HG03342 (cell line): Measurements from ENCODE around the gene CHCHD3.
"Not testable (repeated sequence)": the region's sequence is repeated elsewhere in the genome, so short reads cannot be mapped to it uniquely, and the experiment has no call there.

ENCODE experiments used
- ATAC-seq: cut with Tn5 transposase; IDR thresholded peaks from one replicate; pipeline ENCODE4 v1.9.1; 2021; ENCODE audit warnings: mild to moderate bottlenecking, moderate library complexity; ENCODE audit not compliant: unreplicated experiment

Gene CHCHD3

DNA sequence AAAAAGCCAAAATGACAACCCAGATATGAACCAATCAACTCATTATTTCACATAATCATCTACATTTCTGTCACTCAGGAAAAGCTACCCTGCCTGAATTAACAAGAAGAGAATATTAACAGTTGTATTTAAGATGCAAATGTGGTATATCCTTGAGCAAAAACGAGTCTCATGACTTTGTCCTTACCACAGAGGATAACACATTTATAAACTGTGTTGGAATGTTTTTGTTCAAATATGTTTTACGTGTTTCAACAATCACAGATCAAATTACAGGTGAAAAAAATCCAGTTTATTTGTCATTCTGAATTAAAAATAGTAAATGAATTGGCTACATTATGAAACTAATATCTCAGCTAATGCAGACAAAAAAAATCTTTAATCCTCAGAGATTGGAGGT, 34.6 kb downstream of the CHCHD3 start:
- no peak for ATAC-seq

DNA sequence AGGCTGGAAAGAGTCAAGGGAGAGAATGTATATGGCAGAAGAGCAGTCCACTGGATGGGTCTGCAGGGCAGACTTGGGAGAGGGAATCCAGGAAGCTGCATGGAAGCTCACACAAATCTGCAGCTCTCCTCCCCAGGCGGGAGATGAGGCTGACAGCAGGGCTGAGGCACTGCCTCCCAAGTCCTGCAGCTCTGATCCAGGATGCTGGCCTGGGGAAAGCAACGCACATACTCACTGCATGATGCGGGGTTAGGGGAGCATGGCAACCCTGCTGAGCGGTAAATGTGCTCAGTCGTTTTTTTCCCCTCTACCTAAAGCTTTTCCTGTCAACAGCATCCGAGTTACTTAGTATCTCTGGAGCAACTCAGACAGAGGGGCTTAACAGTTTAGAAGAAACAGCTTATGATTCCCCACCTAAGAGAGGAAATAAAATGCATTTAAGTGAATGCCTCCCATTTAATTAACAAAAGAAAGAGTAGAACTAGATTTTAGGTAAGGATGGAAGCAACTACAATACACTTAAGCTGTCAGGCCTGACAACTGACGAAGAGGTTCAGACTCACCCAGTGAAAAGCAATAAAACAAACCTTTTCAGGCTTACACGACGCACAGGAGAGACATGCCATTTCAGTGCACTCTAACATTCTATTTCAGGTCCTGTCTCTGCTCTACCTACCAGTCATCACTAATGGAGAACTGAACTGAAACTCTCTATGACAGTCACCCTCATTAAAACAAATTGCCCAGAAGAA, 37.0 kb downstream of the CHCHD3 start:
- no peak for ATAC-seq

DNA sequence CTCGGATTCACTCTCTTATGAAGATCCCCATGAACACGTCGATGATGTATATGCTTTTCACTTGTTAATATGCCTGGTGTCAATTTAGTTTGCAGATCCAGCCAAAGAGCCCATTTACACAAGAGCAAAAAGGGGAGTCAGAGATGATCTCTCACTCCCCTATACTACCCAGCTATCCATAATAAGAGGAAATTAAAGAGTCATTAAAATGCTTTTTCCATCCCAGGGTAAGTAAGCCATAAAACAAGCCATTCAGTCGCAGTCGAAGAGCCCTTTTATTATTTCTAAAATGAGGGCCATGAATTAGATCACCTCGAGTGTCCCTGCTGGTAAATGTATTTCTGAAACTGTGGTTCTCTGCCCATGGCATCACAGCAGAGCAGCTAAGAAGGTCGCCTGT, 41.2 kb downstream of the CHCHD3 start:
- no peak for ATAC-seq

DNA sequence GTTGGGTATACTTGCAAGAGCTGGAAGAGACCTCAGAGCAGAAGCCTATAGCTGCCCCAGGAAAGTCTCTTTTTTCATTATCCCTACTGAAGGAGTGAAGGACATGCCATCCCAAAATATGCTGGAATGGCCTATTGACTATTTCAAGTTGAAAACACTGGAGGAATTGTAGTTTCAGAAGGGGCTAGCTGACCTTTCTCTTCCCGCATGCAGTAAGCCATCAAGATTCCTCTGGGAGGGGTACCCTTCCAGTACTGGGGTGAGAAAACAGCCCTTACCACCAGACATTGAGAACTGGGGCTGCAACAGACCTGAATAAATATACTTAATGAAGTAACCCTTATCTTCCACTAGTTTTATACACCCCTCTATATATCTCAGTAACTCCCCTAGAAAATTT, 41.7 kb downstream of the CHCHD3 start:
- no peak for ATAC-seq

DNA sequence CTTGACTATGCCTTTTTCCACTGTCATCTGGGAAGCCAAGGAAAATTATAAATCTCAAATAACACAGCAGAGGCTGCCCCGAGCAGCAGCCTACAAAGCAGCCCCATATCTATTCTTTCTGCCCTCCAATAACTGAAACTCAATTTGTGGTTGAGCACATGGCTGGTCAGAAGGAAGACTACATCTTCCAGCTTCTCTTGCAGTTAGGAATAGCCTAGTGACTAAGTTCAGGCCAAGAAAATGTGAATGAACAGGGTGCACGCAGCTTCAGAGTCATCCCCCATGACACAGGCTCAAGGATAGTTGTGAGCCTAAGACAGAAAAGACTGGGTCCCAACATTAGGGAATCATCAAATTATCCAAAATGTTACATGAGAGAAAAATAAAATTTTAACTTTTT, 42.3 kb downstream of the CHCHD3 start:
- no peak for ATAC-seq

DNA sequence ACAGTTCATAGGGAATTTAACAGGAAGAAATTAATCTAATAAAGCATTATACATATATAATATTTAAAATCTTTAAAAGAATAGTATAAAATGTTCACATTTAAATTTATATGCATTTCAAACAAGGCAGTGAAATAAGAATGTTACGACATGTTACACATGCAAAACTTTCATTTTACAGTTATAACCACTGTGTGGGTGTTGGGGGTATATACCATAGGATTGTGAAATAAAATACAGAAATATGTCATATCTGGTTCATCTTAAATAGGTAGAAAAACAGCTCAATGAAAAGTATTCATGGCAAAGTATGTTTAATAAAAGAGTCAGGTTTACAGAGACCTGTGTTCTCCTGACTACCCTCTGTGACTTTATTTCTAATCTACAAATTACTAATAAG, 45.6 kb downstream of the CHCHD3 start:
- ATAC-seq: no peak

DNA sequence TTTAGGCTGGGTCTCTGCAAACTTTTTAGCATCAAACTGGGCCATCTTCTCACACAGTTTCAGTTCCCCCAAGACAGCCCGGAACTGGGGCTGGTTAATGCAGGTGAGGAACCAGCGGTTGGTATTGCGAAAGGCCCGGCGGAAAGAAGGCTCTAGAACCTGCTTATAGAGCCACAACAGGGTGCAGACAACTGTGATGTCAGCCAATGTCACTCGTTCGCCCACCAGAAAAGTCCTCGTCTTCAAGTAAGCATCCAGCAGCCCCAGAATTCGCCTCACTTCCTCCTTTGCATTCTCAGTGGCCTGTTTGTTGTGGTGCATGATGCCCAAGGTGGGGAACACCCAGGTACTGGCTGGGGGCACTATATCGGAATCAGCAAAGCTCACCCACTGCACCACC, 46.6 kb downstream of the CHCHD3 start:
- not testable (repeated sequence) for ATAC-seq

DNA sequence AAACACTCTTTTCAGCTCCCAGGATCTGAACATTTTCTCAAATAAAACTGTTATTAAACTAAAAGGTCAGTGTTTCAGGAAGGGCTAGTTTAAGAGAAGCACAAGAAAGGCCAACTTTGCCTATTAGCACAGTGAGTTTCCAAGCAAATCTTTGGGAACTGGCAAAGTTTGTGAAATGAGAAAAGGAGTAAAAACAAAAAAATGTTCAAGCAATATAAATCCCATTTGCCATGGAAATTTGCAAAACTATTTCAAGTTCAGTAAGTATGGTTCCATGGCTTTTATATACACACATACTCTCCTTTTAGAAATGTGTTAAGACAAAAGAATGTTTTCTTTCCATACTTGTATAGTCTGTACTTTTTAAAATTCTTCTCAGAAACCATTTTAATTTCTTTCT, 51.5 kb downstream of the CHCHD3 start:
- no peak for ATAC-seq

DNA sequence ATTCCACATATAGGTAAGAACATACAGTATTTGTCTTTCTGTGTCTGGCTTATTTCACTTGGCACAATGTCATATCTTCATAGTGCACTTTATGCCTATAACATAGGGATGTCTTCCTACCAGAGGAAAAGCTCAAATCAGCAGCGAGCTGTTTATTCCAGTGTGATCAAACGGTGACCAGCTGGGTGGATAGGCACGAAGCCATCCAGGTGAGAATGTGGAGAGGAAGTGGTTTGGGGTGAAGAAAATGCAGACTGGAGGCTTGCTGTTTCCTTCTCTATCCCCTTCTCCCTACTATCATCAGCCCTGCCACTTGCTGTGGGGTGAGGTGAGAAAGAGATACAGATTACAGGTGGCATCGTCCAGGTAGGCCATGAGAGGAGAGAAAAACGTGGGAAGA, 52.4 kb downstream of the CHCHD3 start:
- ATAC-seq: no peak

DNA sequence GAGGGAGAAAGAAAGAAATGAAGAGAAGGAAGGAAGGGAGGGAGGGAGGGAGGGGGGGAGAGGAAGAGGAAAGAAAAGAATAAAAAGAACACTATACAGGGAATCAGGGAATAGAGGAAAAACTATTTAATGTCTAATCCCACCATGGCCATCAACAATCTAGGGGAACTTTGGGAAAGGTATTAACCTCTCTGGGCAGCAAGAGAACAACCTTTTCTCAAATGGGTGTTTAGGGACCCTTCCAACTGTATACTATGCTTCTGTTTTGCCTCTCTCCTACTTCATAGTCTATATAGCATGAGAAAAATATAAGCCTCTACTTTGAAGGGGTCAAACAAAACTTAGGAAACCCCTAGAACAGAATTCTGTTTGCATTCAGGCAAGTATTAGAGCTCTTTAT, 54.5 kb downstream of the CHCHD3 start:
- no peak for ATAC-seq

DNA sequence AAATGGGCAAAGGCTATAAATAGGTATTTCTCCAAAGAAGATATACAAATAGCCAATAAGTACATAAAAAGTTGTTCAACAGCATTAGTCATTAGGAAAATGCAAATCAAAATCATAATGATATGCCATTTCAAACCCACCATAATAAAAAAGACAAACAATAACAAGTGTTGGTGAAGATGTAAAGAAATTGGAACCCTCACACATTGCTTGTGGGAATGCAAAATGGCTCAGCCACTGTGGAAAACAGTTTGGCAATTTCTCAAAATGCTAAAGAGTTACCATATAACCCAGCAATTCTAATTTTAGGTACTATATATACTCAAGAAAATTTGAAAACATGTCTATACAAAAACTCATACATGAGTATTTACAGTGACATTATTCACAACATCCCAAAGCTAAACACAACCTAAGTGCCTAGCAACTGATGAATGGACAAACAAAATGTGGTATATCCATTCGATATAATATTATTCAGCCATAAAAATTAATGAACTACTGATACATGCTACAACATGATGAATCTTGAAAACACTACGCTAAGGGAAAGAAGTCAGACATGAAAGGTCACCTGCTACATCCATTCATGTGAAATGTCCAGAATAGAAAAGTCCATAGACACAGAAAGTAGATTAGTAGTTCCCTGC, 55.6 kb downstream of the CHCHD3 start:
- no peak for ATAC-seq

DNA sequence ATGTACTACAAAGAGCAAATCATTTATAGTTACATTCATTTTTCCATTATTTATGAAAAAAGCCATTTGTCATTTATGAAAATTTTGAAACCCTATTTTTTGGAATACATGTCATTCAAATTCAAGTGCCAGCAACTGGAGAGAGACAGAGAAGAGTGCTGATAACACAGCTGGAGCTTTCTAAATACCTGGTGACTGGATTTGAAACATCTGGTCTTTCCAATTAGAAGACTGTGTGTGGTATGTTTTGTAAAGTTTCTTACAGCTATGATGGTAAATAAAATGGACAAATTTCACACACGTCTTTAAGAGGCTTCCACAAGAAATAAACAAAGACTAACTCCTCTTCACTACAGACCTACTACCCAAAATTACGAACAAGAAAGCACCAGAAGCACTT, 56.8 kb downstream of the CHCHD3 start:
- ATAC-seq: no peak

DNA sequence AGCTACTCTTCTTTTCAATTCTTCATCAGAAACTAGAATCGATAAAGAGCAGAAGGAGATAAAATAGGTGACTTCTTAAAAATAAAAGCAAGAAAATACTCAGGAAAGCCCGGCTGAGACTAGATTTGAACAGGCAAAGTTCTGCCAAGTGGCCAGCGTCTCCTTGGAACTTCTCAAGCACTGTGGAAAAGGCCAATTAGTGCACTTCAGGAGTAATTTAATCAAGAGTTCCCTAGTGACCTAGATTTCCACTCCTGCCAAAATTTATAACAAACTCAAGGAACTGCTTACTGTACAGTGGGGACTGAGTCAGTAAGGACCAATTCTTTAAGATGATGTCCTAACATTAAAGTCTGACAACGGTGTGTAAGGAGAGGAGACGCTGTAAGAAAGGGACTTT, 57.3 kb downstream of the CHCHD3 start:
- ATAC-seq: no peak

DNA sequence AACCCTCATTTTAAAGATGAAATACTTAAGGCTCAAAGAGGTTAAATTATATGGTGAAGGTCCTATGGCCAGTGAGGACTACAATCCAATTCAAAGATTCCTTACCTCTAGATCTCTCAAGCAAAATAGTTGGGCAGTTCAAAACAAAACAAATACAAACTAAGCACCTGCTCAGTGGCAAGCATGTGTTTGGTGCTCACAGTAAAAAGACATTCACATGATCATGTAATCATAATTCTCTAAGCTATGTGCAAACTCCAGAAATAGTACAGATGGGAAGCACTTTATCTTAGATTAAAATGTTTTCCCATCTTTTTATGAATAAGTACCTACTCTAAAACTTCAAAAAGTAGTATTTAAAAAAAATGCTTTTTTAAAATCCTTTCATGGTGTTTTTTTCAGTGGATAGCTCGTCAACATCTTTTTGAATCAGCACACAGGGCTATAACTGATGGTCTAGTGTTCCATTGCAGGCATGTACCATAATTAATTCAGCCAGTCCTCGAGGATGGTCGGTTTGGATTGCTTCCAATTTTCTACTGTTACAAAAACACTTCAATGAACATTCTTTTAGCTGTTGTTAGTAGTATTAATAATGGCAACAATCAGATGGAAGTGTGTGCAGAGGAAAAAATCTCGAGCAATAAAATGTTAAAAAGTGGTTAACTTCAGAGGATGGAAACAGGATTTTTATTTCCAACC, 58.4 kb downstream of the CHCHD3 start:
- no peak for ATAC-seq

DNA sequence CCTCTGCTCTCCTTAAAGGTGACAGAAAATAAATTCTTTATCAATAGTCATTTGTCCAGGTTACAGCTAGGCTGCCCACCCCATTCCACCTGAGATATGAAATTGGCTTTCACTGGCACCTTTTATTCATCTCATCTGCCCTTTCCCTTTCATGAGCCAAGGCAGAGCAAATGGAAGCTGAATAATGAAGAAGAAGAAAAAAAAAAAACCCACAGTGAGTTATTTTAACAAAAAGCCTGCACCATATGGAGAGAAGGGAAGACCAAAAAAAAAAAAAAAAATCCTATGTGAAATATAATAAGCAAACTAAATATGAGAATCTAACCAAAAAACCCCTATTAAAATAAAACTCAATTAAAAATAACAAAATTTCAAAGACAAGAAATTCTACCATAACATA, 59.2 kb downstream of the CHCHD3 start:
- no peak for ATAC-seq

DNA sequence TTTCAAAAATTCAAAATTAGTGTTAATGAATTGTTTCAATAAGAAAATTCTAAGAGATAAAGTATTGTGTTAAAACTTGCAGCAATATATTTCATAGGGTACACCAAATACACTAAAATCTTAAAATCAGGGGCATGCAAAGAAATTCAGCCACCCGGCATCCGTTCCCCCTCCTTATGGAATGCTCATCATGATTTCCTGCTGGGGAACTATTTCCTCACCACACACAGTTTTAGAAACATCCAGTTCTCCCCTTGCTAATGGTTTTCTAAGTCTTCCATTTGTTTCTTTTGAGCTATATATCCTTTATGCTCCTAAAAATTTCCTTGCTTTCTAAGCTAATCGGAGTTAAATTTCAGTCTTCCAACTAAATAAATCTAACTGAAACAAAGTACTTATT, 60.7 kb downstream of the CHCHD3 start:
- ATAC-seq: no peak

DNA sequence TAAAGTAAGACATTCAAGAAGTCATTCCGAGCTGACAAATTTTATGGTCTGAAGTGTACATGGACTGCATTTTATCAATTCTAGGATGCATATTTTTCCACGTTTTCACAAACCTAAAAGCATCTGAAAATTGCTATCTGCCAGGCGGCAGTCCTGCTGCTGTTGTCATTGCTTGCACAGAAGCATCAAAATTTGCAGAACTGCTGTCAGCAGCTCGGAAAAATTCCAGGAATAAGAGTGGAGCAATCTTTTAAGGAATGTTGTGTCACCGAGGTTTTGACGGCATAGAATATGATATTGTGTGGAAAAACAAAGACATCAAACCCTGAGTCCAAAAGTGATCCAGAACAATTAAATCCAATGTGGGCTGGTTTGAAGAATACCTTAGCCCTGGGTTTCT, 61.4 kb downstream of the CHCHD3 start:
- ATAC-seq: no peak

DNA sequence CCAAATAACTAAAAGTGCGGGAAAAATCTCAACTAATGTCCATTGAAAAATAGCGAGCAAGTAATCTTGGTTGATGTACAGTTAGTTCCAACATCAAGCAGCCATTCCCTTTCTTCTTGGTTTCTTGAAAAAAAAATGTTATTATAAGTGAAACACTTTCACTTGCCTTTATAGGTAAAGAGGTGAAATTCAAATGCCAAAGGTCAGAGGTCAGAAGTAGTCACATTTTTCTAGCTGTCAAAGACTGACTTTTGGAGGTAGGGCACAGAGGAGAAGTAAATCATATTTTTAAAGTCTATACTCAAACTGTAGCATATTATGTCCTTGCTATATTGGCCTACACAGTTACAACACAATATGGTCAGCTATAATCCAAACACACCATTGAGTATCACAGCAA, 62.3 kb downstream of the CHCHD3 start:
- no peak for ATAC-seq

DNA sequence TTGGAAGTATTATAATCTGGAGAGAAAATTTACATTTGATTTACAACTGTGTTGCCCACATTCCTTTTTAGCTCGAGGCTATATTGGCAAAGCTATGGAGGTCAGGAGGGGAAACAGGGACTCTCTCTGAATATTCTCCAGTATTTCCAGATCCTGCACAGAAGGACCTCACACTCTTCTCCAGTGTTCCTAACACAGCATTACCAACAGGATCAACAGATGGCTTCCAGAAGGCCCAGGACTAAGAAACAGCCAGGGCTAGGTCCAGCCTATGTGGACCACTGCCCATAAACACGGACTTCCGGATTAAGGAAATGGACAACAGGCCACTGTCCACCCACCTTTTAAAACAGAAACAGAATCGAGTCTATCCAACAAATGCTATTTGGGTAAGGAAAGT, 65.3 kb downstream of the CHCHD3 start:
- ATAC-seq: no peak

DNA sequence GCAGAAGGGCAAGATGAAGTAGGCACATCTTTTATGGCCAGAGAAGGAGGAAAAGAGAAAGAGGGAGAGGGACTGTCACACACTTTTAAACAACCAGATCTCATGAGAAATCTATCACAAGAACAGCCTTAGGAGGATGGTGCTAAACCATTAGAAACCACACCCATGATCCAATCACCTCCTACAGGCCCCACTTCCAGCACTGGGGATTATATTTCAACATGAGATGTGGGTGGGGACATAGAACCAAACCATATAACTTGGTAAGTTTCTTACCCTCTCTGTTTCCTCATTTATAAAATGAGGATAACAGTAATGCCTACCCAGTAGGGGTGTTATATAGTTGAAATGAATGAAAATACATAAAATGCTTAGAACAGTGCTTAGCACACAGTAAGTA, 66.0 kb downstream of the CHCHD3 start:
- ATAC-seq: no peak

DNA sequence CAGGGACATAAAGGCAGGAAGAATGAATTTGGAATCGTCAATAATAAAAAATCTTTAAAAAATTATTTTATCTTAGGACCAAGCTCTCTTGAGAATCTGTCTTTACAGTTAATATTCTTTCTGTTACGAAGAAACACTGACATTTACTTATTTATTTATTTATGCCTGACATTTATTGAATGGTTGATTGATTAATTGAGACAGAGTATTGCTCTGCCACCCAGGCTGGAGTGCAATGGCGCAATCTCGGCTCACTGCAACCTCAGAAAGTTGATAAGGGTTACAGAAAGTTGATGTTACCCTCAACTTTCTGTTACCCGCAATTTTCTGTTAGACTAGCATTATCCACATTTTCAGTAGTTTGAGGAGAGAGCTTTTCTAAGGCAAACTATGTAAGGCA, 70.1 kb downstream of the CHCHD3 start:
- no peak for ATAC-seq
